ENCODE data around the gene ERCC6L2.

DNA sequence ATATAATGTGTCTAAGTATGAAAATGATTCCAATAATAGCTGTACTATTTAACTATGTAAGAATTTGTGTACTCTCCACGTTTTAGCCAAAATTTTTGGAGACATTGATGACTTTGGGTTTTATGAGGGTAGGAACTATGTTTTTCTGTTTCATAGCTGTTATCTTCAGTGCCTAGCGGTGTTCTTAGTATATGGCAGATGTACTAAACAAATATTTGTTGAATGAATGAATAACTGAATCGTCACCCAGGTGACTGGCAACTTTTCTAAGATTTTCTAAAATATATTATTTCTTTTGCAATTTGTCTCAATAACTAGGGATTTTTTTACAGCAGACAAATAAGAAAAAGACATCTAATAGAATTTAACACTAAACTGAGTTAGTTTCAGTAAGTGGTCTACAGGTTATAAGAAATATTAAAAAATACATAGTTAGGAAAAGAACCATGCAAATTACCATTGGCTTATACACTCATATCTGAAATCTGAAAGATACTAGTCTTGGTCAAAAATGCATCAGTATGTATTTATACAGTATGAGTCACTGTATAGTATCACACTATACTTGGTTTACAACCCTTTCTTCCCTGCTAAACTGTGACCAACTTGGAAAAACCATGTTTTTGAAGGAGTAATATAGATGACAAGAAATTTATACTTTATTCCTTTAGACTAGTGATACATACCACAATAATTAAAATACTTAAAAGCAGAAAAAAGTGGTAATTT is 10.5 kb upstream of the ERCC6L2 start:
- TF ChIP-seq POLR2AphosphoS5 (IDR thresholded peaks at IDR 0.05; ENCODE audit: low read depth, low read length): no peak
- TF ChIP-seq MEF2A (IDR thresholded peaks at IDR 0.05; ENCODE audit: borderline replicate concordance, low read depth): no peak
- TF ChIP-seq, protein P1, sequence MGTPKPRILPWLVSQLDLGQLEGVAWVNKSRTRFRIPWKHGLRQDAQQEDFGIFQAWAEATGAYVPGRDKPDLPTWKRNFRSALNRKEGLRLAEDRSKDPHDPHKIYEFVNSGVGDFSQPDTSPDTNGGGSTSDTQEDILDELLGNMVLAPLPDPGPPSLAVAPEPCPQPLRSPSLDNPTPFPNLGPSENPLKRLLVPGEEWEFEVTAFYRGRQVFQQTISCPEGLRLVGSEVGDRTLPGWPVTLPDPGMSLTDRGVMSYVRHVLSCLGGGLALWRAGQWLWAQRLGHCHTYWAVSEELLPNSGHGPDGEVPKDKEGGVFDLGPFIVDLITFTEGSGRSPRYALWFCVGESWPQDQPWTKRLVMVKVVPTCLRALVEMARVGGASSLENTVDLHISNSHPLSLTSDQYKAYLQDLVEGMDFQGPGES (IDR thresholded peaks at IDR 0.05; ENCODE audit: low read depth, low read length): no peak
- TF ChIP-seq, protein P2, sequence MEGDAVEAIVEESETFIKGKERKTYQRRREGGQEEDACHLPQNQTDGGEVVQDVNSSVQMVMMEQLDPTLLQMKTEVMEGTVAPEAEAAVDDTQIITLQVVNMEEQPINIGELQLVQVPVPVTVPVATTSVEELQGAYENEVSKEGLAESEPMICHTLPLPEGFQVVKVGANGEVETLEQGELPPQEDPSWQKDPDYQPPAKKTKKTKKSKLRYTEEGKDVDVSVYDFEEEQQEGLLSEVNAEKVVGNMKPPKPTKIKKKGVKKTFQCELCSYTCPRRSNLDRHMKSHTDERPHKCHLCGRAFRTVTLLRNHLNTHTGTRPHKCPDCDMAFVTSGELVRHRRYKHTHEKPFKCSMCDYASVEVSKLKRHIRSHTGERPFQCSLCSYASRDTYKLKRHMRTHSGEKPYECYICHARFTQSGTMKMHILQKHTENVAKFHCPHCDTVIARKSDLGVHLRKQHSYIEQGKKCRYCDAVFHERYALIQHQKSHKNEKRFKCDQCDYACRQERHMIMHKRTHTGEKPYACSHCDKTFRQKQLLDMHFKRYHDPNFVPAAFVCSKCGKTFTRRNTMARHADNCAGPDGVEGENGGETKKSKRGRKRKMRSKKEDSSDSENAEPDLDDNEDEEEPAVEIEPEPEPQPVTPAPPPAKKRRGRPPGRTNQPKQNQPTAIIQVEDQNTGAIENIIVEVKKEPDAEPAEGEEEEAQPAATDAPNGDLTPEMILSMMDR (IDR thresholded peaks at IDR 0.05): no peak
- TF ChIP-seq, protein P3, sequence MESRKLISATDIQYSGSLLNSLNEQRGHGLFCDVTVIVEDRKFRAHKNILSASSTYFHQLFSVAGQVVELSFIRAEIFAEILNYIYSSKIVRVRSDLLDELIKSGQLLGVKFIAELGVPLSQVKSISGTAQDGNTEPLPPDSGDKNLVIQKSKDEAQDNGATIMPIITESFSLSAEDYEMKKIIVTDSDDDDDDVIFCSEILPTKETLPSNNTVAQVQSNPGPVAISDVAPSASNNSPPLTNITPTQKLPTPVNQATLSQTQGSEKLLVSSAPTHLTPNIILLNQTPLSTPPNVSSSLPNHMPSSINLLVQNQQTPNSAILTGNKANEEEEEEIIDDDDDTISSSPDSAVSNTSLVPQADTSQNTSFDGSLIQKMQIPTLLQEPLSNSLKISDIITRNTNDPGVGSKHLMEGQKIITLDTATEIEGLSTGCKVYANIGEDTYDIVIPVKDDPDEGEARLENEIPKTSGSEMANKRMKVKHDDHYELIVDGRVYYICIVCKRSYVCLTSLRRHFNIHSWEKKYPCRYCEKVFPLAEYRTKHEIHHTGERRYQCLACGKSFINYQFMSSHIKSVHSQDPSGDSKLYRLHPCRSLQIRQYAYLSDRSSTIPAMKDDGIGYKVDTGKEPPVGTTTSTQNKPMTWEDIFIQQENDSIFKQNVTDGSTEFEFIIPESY (IDR thresholded peaks at IDR 0.05; ENCODE audit: borderline replicate concordance, low read depth): no peak
- no peak for TF ChIP-seq NFIC (IDR thresholded peaks at IDR 0.05; ENCODE audit: borderline replicate concordance)
- TF ChIP-seq YY1 (IDR thresholded peaks at IDR 0.05; ENCODE audit: low read depth): no peak
- no peak for TF ChIP-seq CHD2 (IDR thresholded peaks at IDR 0.05; ENCODE audit: low read length, partially characterized antibody)
- TF ChIP-seq EP300 (IDR thresholded peaks at IDR 0.05; ENCODE audit: borderline replicate concordance in 1 of 2, low read depth in 1 of 2, low read length in 1 of 2): no peak
- TF ChIP-seq EZH2phosphoT487 (IDR thresholded peaks at IDR 0.05; ENCODE audit: borderline replicate concordance, low read depth): no peak
- TF ChIP-seq GATA2 (CRISPR knock-in tag; IDR thresholded peaks at IDR 0.05): no peak
- TF ChIP-seq, protein P4, sequence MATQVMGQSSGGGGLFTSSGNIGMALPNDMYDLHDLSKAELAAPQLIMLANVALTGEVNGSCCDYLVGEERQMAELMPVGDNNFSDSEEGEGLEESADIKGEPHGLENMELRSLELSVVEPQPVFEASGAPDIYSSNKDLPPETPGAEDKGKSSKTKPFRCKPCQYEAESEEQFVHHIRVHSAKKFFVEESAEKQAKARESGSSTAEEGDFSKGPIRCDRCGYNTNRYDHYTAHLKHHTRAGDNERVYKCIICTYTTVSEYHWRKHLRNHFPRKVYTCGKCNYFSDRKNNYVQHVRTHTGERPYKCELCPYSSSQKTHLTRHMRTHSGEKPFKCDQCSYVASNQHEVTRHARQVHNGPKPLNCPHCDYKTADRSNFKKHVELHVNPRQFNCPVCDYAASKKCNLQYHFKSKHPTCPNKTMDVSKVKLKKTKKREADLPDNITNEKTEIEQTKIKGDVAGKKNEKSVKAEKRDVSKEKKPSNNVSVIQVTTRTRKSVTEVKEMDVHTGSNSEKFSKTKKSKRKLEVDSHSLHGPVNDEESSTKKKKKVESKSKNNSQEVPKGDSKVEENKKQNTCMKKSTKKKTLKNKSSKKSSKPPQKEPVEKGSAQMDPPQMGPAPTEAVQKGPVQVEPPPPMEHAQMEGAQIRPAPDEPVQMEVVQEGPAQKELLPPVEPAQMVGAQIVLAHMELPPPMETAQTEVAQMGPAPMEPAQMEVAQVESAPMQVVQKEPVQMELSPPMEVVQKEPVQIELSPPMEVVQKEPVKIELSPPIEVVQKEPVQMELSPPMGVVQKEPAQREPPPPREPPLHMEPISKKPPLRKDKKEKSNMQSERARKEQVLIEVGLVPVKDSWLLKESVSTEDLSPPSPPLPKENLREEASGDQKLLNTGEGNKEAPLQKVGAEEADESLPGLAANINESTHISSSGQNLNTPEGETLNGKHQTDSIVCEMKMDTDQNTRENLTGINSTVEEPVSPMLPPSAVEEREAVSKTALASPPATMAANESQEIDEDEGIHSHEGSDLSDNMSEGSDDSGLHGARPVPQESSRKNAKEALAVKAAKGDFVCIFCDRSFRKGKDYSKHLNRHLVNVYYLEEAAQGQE (IDR thresholded peaks at IDR 0.05; ENCODE audit: low read depth, low read length): no peak

Measured in SK-N-SH (cell line).